ENCODE results near the gene DBNDD2.

Gene DBNDD2

DNA sequence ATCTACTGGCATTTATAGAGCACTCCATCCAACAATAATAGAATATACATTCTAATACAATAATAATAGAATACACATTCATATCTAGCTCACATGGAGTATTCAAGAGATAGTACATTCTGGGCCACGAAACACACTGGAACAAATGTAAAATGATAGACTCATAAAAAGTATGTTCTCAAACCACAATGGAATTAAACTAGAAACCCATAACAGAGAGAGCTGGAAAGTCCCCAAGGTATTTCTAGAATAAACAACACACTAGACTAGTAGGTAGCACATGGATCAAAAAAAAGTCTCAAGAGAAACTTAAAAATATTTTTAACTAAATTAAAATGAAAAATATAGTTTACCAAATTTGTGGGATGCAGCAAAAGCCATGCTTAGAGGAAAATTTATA is 20.8 kb upstream of the DBNDD2 start:
- no peak for DNase-seq

DNA sequence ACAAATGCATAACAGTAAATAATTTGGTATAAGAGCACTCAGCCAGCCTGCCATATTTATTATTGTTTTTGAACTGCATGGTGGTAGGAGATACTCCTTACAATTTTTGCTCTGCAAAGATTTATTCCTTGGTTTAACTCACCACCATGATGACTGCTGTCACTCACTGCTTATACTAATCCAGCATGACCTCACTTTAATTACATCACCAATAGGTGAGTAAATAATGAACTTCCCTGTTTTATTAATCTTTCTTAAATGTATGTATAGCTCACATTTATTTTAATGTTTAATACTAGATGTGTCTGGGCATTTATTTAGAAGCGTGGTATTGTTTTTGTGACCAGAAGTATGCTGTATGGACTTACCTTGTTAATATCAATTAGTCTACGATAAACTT is 17.2 kb upstream of the DBNDD2 start:
- DNase-seq: no peak

DNA sequence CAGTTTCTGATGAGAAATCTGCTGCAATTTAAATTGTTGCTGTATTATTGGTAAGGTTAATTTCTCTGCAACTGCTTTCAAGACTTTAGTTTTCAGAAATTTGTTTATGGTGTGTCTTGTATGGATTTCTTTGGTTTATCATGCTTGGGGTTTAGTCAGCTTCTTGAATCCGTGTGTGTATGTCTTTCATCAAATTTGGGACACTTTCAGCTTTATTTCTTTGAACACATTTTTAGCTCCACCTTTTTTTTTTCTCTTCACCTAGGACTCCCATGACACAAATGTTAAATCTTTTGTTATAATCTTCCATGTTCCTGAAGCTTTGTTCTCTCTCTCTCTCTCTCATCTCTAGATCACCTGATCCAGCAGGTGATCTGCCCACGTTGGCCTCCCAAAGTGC is 16.5 kb upstream of the DBNDD2 start:
- DNase-seq: no peak

DNA sequence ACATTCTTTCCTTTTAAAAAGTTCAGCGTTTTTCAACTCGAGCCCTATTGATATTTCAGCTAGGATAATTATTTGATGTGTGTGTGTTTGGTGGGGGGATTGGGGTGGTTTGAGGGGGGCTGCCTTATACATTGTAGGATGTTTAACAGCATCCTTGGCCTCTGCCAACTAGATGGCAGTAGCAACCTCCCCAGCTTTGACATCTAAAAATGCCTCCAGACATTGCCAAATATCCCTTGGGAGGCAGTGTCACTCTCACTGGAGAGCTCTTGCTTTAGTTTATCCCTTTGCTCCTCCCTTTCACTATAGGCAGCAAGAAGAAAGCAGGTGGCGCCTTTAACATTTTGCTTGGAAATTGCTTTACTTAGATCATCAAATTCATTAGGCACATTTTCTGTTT is 15.4 kb upstream of the DBNDD2 start:
- no peak for DNase-seq

DNA sequence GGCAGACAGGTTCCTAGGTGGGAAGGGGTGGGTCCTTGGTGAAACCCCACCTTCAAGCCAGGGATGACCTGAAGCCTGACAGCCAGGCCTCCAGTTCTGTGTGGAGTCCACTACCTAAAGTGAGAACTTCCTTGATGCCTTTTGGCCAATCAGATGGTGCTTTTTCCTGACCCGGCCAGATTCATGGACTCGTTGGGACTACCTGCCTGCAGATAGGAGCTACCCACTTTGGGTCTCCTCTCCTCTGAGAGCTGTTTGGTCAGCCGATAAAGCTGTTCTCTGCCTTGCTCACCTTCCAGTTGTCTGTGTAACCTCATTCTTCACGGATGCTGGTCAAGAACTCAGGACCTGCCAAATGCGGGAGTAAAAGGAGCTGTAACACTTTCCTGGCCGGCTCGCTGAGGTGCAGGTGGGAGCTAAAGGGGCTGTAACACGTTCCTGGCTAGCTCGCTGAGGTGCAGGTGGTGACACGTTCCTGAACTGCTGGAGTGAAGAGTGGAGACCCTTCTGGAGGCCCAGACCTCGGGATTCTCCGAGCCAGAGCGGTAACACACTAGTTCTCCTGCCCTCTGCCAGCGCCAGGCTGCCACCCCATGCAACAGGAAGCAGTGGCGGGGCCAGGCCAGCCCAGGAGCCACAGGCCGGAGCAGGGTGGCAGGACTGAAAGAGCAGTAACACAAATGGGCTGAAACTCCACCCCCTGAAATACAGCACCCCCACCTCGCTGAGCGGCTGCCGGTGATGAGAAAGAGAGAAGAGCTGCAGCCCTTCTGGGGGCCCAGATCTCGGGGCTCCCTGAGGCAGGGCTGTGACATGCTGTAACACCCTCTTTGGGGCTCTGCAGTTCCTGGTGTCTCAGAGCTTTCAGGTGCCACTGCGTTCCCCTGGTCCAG is 13.6 kb upstream of the DBNDD2 start:
- no peak for DNase-seq

DNA sequence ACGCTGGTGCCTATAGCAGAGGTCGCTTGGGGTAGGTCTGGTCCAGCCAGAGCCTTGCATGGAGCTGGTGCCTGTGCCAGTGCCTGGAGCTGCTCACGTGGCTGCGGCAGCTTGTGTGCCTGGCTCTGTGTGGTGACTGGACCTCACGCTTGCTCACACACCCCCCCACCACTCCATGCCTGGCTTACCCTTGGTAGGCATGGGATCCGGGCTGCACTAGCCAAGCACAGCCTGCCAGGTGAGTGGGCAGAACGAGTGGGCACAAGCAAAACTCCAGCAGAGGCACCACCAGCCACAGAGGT is 13.0 kb upstream of the DBNDD2 start:
- DNase-seq: no peak

DNA sequence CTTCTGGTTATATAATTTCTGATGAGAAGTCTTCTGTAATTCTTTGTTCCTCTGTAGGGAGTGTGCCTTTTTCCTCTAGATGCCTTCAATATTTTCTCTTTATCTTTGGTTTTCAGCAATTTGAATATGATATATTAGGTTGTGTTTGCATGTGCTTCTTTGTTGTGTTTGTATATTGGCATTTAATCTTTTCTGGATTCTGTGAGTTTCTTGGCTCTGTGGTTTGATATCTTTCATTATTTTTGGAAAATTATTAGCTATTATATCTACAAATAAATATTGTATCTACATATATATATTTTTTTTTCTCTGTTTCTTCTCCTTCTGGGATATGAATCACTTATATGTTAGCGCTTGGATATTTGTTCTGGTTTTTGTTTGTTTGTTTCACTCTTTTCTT is 9.1 kb upstream of the DBNDD2 start:
- no peak for DNase-seq

DNA sequence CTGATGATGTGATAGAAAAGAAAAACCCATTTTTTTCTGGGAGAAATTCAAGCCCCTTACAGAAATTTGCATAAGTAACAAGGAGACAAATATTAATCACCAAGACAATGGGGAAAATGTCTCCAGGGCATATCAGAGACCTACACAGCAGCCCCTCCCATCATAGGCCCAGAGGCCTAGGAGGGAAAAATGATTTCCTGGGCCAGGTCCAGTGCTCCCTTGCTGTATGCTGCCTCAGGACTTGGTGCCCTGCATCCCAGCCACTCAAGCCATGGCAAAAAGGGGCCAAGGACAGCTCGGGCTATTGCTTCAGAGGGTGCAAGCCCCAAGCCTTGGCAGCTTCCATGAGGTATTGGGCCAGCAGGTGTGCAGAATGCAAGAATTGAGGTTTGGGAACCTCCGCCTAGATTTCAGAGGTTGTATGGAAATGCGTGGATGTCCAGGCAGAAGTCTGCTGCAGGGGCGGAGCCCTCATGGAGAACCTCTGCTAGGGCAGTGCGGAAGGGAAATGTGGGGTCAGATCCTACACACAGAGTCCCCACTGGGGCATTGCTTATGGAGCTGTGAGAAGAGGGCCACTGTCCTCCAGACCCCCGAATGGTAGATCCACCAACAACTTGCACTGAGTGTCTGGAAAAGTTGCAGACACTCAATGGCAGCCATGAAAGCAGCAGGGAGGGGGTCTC is 7.6 kb upstream of the DBNDD2 start:
- no peak for DNase-seq

DNA sequence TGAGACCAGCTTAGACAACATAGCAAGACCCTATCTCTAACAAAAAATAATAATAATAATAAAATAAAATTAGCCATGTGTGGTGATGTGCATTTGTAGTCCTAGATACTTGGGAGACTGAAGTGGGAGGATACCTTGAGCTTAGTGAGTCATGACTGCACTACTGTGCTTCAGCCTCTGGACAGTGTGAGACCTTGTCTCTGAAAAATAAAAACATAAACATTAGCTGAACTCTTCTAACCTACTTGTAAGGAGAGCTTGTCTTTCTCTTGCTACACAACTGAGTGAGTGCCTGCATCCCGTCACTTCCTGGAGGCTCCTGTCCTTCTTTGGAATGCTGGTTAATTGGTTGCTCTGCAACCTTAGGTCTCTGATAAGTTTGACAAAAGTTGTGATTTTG is 5.1 kb upstream of the DBNDD2 start:
- no peak for DNase-seq

DNA sequence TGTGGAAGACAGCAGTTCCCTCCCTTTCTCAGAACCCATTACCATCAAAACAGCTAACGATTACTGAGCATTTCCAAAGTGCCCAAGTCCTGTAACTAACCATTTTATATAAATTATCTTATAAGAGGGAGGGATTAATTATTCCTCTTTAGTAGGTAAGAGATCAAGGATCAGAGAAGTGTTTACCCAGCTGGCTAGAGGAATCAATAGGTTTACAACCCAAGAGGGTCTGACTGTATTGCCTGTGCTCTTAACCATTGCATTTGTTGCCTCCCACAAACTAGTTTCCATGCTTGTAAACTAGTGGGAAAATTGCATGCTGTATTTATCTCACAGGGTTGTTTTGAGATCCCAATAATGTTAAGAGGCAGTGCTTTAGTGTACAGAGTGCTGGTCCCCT is 3.7 kb upstream of the DBNDD2 start:
- DNase-seq: no peak

DNA sequence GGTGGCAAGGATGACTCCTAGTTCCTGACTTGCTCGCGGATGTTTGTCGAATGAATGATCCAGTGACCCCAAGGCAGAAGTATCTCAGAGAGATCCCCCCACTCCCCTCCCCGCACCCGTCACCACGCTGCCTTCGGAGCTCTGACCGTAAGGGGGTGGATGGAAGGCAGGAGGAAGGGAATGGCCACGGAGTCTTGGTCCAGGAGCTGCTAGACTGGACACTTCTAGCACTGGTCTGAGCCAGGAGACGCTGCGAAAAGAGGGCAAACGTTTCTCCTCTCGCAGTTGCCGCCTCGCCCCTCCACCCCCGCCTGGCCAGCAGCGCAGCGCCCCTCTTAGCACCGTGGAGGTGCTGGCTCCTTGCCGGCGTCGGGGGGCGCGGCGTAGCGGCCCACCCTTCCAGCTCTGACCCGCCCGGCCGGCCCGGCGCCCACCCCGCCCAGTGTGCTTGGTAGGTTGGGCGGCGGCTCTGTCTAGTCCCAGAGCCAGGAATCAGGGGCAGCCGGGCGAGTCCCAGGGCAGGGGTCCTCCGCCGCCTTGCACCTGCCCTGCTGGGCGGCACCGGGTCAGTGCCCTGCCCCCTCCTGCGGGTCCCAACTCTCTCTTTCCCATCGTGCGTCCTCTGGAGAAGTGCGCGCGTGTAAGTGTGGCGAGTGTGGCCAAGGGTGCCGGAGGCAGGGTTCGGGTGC is 2.4 kb upstream of the DBNDD2 start:
- peak; percentile 2 for DNase-seq

DNA sequence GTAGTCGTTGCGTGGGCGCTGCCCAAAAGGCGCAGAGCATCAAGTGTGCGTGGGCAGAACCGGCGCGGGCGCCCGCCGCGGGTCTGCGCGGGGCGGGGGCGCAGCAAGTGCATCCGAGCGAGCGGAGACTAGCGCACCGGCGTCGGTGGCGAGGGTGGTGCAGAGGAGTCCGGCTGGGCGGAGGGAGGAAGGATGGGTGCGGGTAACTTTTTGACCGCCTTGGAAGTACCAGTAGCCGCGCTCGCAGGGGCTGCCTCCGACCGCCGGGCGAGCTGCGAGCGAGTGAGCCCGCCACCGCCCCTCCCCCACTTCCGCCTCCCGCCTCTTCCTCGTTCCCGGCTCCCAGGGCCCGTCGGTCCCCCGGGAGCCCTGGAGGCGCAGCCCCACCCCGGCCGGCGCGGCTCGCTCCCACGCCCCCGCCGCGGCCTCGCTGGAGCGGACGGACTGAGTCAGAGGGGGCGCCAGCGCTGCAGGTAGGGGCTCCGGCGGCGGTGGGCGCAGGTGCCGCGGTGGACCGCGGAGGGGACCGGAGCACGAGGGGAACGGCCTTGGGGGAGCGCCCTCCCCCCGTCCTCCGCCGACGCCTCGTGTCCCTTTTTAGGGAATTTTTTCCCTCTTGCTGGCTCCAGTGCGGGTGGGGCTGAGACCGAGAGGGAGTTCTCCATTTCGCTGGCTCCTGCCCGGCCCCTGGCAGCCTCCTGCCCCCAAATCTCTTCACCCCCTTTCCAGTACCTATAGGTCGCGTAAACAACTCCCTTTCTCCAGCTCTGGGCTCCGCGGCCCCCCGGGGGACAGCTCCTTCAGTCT is 1.6 kb upstream of the DBNDD2 start:
- peak; percentile 37 for DNase-seq

DNA sequence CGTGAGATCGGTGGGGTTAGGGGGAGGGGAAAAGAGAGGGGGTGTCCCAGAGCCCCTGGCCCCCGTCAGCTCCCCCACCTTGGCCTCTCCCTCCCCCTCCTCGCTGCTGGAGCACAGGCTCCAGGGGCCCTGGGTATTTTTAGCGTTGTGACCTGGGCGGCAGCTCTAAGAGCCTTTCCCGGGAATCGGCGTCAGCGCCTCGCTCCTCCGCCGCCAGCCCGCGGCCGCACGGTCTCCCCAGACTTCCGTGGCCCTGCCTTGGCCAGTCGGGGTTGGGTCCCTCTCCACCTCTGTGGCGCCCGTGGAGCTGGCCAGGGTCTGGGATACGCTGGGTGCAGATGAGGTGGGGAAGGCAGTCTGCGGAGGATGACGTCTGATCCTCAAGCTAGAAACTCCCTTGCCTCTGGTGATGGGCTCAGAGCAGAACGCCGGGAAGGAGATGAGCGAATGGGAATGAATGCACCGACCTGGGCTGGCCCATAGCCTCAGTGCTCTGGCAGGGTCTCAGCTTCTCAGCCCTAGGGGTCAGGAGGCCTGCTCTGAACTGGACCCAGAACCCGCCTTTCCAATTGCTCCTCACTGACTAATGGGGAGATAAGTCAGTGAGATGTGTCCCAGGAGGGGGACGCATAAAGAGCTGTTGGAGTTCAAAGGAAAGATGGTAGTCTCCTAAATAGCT is 883 bp upstream of the DBNDD2 start:
- no peak for DNase-seq

DNA sequence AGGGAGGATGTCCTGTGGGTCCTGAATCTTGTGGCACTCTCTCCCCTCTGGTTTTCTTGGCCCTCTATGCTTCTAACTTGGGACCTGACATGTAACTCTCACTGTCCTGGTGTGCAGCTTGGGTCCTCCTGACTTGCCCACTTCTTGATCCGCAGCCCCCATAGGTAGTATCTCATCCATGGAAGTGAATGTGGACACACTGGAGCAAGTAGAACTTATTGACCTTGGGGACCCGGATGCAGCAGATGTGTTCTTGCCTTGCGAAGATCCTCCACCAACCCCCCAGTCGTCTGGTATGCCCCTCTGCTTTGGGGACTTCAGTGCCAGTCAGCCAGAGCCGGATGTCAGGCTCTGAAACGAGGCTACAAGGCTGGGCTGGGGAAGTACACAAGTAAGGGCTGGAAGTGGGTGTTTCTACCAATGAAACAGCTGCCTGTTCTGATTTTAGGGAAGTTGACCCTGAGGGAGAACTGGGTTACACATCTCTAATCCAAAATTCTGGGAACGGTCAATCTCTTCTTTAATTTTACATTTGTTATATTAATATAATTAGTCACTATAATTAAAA is 641 bp downstream of the DBNDD2 start:
- DNase-seq: no peak

DNA sequence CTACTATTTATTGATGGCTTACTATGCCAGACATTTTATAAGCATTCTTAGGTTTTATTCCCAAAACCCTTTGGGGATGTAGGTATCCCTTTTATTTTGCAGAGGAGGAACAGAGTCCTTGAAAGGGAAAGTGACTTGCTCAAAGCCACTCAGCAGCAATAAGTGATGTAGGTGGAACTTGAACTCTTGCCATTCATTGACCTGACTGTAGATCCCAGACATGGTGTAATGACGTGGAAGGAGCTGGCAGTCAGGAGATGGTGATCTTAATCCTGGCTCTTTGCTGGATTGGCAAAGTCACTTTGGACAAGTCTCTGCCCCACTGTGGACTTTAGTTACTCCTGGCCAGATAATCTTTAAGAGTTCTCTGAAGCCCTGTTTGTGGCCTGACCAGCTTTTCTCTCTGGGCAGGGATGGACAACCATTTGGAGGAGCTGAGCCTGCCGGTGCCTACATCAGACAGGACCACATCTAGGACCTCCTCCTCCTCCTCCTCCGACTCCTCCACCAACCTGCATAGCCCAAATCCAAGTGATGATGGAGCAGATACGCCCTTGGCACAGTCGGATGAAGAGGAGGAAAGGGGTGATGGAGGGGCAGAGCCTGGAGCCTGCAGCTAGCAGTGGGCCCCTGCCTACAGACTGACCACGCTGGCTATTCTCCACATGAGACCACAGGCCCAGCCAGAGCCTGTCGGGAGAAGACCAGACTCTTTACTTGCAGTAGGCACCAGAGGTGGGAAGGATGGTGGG is 1.6 kb downstream of the DBNDD2 start:
- no peak for DNase-seq

DNA sequence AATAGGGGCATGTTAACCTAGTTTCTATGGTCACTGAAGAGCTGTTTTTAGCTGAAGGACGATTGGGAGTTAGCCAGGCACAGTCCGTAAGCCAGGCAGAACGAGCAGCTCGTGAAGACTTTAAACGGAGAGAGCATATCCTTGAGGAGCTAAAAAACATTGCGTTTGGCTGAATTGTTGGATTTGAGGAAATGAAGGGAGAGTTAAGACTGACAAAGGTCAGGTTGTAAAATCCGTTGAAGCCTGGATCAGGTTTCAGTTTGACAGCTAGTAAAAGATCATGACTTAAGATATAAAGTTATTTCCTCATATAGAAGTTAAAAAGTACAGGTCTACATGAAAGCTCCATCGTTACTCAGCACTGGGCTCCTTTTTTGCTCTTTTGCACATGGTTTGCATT is 2.8 kb downstream of the DBNDD2 start:
- no peak for DNase-seq

DNA sequence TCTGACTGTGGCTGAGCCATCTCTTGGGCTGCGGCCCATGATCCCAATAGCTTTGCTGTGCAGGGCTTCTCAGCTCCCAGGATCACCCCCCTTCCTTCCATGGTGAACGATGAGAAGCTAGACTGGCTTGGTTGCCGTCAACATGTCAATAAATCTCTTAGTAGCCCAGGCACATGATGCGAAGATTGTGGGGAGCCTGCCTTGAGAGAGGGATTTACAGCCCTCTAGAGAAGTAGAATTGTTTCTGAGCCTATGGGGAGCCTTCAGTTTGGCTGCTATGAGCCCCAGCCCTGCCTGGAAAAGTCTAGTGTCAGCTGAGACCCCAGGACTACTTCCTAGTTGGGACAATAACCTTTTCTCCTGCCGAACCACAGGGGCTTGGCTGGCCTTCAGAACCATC is 4.6 kb downstream of the DBNDD2 start:
- no peak for DNase-seq

DNA sequence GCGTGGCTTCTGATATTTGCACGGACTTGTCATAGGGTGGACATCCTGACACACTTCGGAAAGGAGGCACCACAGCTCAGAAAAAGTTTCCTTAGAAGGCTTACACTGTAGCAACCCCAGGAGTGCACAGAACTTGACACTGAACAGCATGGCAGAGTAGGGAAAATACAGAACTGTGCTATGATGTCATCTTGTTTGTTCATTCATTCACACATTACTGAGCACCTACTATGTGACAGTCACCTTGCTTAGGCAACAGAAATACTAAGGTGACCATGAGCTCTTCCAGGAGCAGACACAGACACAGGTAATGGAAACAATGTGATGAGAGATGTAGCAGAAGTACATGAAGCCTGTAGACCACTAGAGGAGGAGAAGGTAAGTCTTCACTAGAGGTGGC is 5.4 kb downstream of the DBNDD2 start:
- no peak for DNase-seq

DNA sequence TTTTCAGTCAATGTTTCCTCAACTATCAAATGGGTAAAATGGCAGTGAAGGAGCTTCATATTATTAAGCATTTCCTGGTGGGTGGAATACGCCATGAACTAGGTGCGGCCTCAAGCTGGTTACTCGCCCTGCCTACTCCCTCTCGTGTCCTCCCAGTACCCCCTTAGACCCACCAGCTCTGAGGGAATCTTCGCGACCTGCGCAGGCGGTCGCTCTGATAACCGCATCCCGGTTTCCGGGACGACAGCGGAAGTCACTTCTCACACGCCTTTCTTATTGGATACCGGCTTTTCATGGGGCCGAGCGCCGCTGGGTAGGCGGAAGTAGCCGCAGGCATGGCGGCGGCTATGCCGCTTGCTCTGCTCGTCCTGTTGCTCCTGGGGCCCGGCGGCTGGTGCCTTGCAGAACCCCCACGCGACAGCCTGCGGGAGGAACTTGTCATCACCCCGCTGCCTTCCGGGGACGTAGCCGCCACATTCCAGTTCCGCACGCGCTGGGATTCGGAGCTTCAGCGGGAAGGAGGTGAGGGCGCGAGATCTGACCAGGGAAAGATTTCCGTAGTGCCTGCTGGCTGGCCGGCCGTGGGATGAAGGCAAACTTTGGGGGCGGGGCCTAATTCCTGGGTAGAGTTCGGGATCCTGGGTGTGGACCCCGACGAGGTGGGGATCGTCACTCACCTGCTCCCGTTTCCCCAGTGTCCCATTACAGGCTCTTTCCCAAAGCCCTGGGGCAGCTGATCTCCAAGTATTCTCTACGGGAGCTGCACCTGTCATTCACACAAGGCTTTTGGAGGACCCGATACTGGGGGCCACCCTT is 7.9 kb downstream of the DBNDD2 start, which contains the start of gene PIGT:
Gene PIGT (plus strand): TSS at position 320 of the 816 bp plus-strand sequence. CDS start 16 bp downstream, at position 336.
- DNase-seq: peak; percentile 92

DNA sequence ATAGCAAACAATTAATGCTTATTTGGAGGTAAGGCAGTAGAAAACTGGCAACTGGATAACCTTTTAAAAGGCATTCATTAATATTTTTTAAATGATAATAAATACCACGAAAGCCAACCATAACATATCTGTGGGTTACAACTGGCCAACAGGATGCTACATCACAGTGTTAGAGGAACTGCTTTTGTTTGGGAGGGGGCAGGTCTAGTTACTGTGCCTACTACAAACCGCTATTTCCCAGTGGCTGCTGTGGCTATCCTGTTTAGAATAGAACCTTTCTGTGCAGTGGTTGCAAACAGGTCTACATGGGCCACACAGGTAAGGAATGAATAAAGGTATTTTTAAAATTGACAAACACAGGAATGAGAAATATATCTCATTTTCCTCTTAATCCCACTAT is 8.8 kb downstream of the DBNDD2 start:
- no peak for DNase-seq

Data from CD4-positive, alpha-beta T cell treated with Interleukin-21 for 1 hour (primary cell).